GM23338 (cell line): Measurements from ENCODE around the gene TMCO4. TPM values are rescaled to one million over a fixed set of nuclear protein-coding genes. Genes with fewer than 3 reads are reported as not detected.

Source experiments
- ATAC-seq: fragments of 200-7000 bp; cut with Tn5 transposase; 3 replicates; pipeline ENCODE4 v1.9.1; 2020
- DNase-seq: peaks from one replicate; pipeline ENCODE4 v3.0.0-alpha.2; 2015; ENCODE audit warnings: low spot score
- H2AFZ ChIP-seq: fragments of 200-600 bp; sonication (generic); 2 replicates; pipeline ENCODE4 v1.8.0; 2016; ENCODE audit warnings: antibody characterized with exemption, mild to moderate bottlenecking, moderate library complexity
- H3F3A ChIP-seq: fragments of 200-600 bp; sonication (generic); replicated peaks from 2 replicates; pipeline ENCODE4 v1.8.0; 2017; ENCODE audit warnings: antibody characterized with exemption, mixed run types, low read depth
- H3K27ac ChIP-seq: fragments of 200-600 bp; sonication (generic); 2 replicates; pipeline ENCODE4 v1.6.1; 2016; ENCODE audit warnings: low read depth
- H3K27me3 ChIP-seq: fragments of 200-600 bp; sonication (generic); 2 replicates; pipeline ENCODE4 v1.8.0; 2016; ENCODE audit warnings: mild to moderate bottlenecking, mixed run types, moderate library complexity; ENCODE audit not compliant: insufficient read depth
- H3K36me3 ChIP-seq: fragments of 200-600 bp; sonication (generic); 2 replicates; pipeline ENCODE4 v1.8.0; 2016; ENCODE audit warnings: mild to moderate bottlenecking; ENCODE audit not compliant: insufficient read depth
- H3K4me1 ChIP-seq: fragments of 200-600 bp; sonication (generic); 2 replicates; pipeline ENCODE4 v1.8.0; 2016; ENCODE audit warnings: mild to moderate bottlenecking, moderate library complexity; ENCODE audit not compliant: insufficient read depth
- H3K4me2 ChIP-seq: fragments of 200-600 bp; sonication (generic); 2 replicates; pipeline ENCODE4 v1.7.1; 2017; ENCODE audit warnings: mixed run types
- H3K4me3 ChIP-seq: fragments of 200-600 bp; sonication (generic); 2 replicates; pipeline ENCODE4 v1.6.1; 2016; ENCODE audit warnings: mixed run types
- H3K79me2 ChIP-seq: fragments of 200-600 bp; sonication (generic); replicated peaks from 2 replicates; pipeline ENCODE4 v1.8.0; 2017; ENCODE audit warnings: mild to moderate bottlenecking; ENCODE audit not compliant: insufficient read depth
- H3K9me2 ChIP-seq: fragments of 200-600 bp; sonication (generic); 2 replicates; pipeline ENCODE4 v1.8.0; 2017; ENCODE audit not compliant: insufficient read depth
- H4K20me1 ChIP-seq: fragments of 200-600 bp; sonication (generic); replicated peaks from 2 replicates; pipeline ENCODE4 v1.8.0; 2017; ENCODE audit warnings: mild to moderate bottlenecking; ENCODE audit not compliant: insufficient read depth
- H3K27ac Mint-ChIP-seq: 2 replicates; pipeline ENCODE4 v1.8.0; 2020; ENCODE audit warnings: inconsistent platforms, mild to moderate bottlenecking, moderate library complexity, mixed read lengths
- H3K27me3 Mint-ChIP-seq: 3 replicates; pipeline ENCODE4 v1.8.0; 2022; ENCODE audit warnings: low read depth, mild to moderate bottlenecking, moderate library complexity, mixed read lengths, inconsistent platforms; ENCODE audit not compliant: insufficient read depth, poor library complexity
- H3K36me3 Mint-ChIP-seq: 3 replicates; pipeline ENCODE4 v1.8.0; 2021; ENCODE audit warnings: low read depth, mild to moderate bottlenecking, inconsistent platforms, moderate library complexity, mixed read lengths
- H3K4me1 Mint-ChIP-seq: 3 replicates; pipeline ENCODE4 v1.8.0; 2020; ENCODE audit warnings: mild to moderate bottlenecking, inconsistent platforms, mixed read lengths
- H3K4me3 Mint-ChIP-seq: 3 replicates; pipeline ENCODE4 v1.8.0; 2021; ENCODE audit warnings: moderate library complexity, mild to moderate bottlenecking, inconsistent platforms, mixed read lengths
- H3K9me3 Mint-ChIP-seq: 3 replicates; pipeline ENCODE4 v1.8.0; 2020; ENCODE audit warnings: moderate library complexity, mild to moderate bottlenecking, inconsistent platforms, mixed read lengths
- CREB1 ChIP-seq: fragments of 250-450 bp; sonication (Bioruptor Pico); IDR thresholded peaks from 2 replicates; pipeline ENCODE4 v1.5.0; 2020; ENCODE audit warnings: low read depth, mild to moderate bottlenecking, moderate library complexity
- CTCF ChIP-seq, 2 experiments: fragments of 200-600 bp in 1 of 2; sonication (generic) in 1 of 2; conservative IDR thresholded peaks; 2 replicates each; pipeline versions ENCODE4 v1.5.1 to v1.6.1; 2016 to 2017; ENCODE audit warnings: antibody characterized with exemption in 2 of 2, low read depth in 2 of 2, mild to moderate bottlenecking in 2 of 2, moderate library complexity in 1 of 2
- ETS1 ChIP-seq: IDR thresholded peaks from 2 replicates; pipeline ENCODE4 v1.6.1; 2016; ENCODE audit warnings: antibody characterized with exemption
- EZH2phosphoT487 ChIP-seq: fragments of 200-600 bp; sonication (generic); IDR thresholded peaks from one replicate; pipeline ENCODE4 v1.8.1; 2018; ENCODE audit warnings: antibody characterized with exemption; ENCODE audit not compliant: unreplicated experiment
- JUNB ChIP-seq: IDR thresholded peaks from one replicate; pipeline ENCODE4 v1.6.1; 2016; ENCODE audit warnings: antibody characterized with exemption; ENCODE audit not compliant: unreplicated experiment
- REST ChIP-seq: IDR thresholded peaks from one replicate; pipeline ENCODE4 v1.6.1; 2018; ENCODE audit warnings: antibody characterized with exemption; ENCODE audit not compliant: unreplicated experiment
- ZNF114 ChIP-seq: fragments of 250-450 bp; sonication (Bioruptor Pico); IDR thresholded peaks from 2 replicates; pipeline ENCODE4 v1.5.0; 2020; ENCODE audit warnings: mild to moderate bottlenecking, moderate library complexity
- ZNF331 ChIP-seq: fragments of 250-450 bp; sonication (Bioruptor Pico); IDR thresholded peaks from 2 replicates; pipeline ENCODE4 v1.5.0; 2020; ENCODE audit warnings: low read depth, mild to moderate bottlenecking, moderate library complexity
- polyA plus RNA-seq: library from polyadenylated mRNA; unstranded; fragments of >200 nt; fragmentation: Nextera tagmentation; extraction: Ambion mirVana; gene quantifications from 2 replicates; pipeline ENCODE4 v1.2.1, GENCODE V29; 2016
- total RNA-seq: library from RNA; depleted of rRNA; stranded (reverse); fragments of >200 nt; shearing (Covaris generic); gene quantifications from 2 replicates; pipeline ENCODE4 v1.2.3, GENCODE V29; 2014

Gene TMCO4
- total and polyA plus RNA-seq, 2 experiments from 2014 or later, result 2.6 to 6.9 TPM

- no peak overlapping the region for H2AFZ ChIP-seq
- ATAC-seq, result no peak
- TF ChIP-seq ZNF331 (CRISPR knock-in tag) (no peak), CTCF (conservative IDR thresholded peaks at IDR 0.05; ENCODE audit: low read depth in 2 of 2) (no peak), JUNB (no peak), CREB1 (no peak), EZH2phosphoT487 (no peak), ETS1 (no peak), ZNF114 (CRISPR knock-in tag) (no peak), REST (no peak)
- Mint-ChIP-seq H3K9me3 (no peaks in the 10 kb centered on the region; the same call in 2 of the 3 replicates), H3K4me1 (peaks cover 7% of the 10 kb centered on the region; the same call in 2 of the 3 replicates), H3K36me3 (peaks cover 5% of the 10 kb centered on the region; the same call in 1 of the 3 replicates), H3K27ac (no peak overlapping the region), H3K27me3 (peaks cover 36% of the 10 kb centered on the region), H3K4me3 (no peak overlapping the region)
- H3K4me2 ChIP-seq, result no peak overlapping the region
- no peaks in the 10 kb centered on the region for H3K36me3 ChIP-seq
- no peak overlapping the region for H3K4me3 ChIP-seq
- no peaks in the 10 kb centered on the region for H3K4me1 ChIP-seq
- H3F3A ChIP-seq, result 0 out of 2 replicates have a peak, but pooled peaks cover 6% of the 10 kb centered on the region
- H3K27me3 ChIP-seq, result peaks cover 37% of the 10 kb centered on the region
- no peaks in the 10 kb centered on the region for H3K9me2 ChIP-seq
- no peak for DNase-seq
- H3K27ac ChIP-seq, result no peak overlapping the region
- H3K79me2 ChIP-seq, result no peaks in the 10 kb centered on the region
- 0 out of 2 replicates have a peak, but pooled peaks cover 3% of the 10 kb centered on the region for H4K20me1 ChIP-seq
Observed at GRCh38 chr1:19668888-19669287, 130.8 kb downstream of the TMCO4 start.
